Central memory CD8-positive, alpha-beta T cell (primary cell): Measurements from ENCODE around the gene LDLRAP1.

Source experiments
- ATAC-seq: fragments of 150-1000 bp; cut with Tn5 transposase; replicated peaks from 2 replicates; pipeline ENCODE4 v1.10.0; 2022; ENCODE audit warnings: mild to moderate bottlenecking, moderate FRiP score, moderate number of reproducible peaks; ENCODE audit not compliant: poor library complexity, severe bottlenecking; ENCODE audit errors: extremely low read depth
- DNase-seq, 2 donors: peaks; one replicate each; pipeline ENCODE4 v3.0.0; 2021; ENCODE audit warnings: low spot score in 2 of 2
- H3K27ac Mint-ChIP-seq: one replicate; pipeline ENCODE4 v1.8.0; 2022; ENCODE audit warnings: low read depth, mild to moderate bottlenecking, moderate library complexity, mixed read lengths
- H3K27me3 Mint-ChIP-seq: one replicate; pipeline ENCODE4 v1.8.0; 2022; ENCODE audit warnings: mixed read lengths
- H3K36me3 Mint-ChIP-seq: one replicate; pipeline ENCODE4 v1.8.0; 2022; ENCODE audit warnings: mild to moderate bottlenecking, moderate library complexity, mixed read lengths; ENCODE audit not compliant: insufficient read depth
- H3K4me1 Mint-ChIP-seq: one replicate; pipeline ENCODE4 v1.8.0; 2022; ENCODE audit warnings: mixed read lengths
- H3K4me3 Mint-ChIP-seq: one replicate; pipeline ENCODE4 v1.8.0; 2022; ENCODE audit warnings: mild to moderate bottlenecking, moderate library complexity, mixed read lengths
- H3K9me3 Mint-ChIP-seq: one replicate; pipeline ENCODE4 v1.8.0; 2022; ENCODE audit warnings: mixed read lengths

The LDLRAP1 gene

DNA sequence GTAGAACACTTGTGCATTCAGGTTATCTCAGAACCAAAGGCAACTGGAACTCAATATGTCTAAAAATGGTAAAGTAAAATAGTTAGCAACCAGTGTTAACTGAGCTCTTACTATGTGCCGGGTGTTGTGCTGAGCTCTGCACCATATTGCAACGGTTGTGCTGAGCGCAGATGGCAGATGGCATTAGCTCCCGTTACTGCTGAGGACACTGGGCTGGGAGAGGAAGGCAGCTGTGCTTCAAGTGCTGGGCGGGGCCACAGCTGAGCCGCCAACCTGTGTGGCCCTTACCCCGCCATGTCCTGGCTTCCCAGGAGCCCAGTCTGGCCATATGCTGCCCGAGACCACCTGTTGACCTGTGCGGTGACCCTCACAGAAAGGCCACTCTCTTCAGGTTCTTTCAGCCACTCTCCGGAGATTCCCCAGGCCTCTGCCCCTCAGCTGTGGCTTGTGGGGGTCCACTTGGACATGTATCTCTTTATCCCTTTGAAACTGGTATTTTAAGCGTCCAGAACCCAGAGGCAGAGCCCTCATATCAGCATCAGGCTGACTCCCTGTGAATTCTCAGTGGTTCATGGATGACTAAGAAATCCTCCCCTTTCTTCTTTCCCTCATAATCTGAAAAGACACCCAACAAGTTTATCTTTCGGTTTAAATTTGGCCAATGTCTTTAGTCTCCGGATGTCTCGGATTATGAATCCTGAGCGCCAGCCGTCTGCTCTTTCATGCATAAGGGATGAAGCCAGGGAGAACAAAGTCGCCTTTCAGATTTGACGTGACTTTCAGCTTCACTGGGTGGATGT lies 26.4 kb downstream of the LDLRAP1 start:
- Mint-ChIP-seq H3K27ac (peak overlapping the region; percentile 8), H3K4me1 (peaks cover 45% of the 10 kb centered on the region), H3K9me3 (no peaks in the 10 kb centered on the region), H3K36me3 (peaks cover 13% of the 10 kb centered on the region), H3K27me3 (no peaks in the 10 kb centered on the region), H3K4me3 (no peak overlapping the region)
- ATAC-seq (no peak), DNase-seq (no peak)

GRCh38 chr1:25570798-25571521 lies 27.6 kb downstream of the LDLRAP1 start:
- Mint-ChIP-seq H3K36me3 (peaks cover 8% of the 10 kb centered on the region), H3K4me3 (no peak overlapping the region), H3K27ac (no peak overlapping the region), H3K4me1 (peaks cover 34% of the 10 kb centered on the region), H3K27me3 (no peaks in the 10 kb centered on the region), H3K9me3 (no peaks in the 10 kb centered on the region)
- no peak for ATAC-seq
- no peak for DNase-seq

DNA sequence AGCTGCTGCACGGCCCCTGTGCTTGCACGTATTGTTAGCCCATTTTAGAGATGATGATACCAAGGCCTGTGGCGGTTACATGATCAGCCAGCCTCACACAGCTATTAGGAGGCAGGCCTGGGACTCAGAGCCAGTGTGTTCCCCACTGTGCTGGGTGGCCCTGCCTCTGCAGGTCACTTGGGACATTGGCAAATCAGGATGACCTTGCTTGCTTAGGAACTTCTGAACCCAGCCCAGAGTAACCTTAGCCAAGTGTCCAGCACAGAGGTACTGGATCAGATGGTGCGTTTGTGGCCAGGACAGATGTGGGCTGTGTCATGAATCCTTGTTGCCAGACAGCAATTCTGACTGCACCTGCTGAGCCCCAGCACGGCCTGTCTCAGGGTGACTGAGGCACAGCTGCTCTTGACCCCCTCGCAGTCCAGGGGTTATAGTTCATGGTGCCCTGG lies 28.1 kb downstream of the LDLRAP1 start:
- no peak for DNase-seq
- ATAC-seq, result no peak
- Mint-ChIP-seq H3K4me1 (peaks cover 29% of the 10 kb centered on the region), H3K36me3 (peaks cover 6% of the 10 kb centered on the region), H3K4me3 (no peak overlapping the region), H3K9me3 (no peaks in the 10 kb centered on the region), H3K27ac (no peak overlapping the region), H3K27me3 (no peaks in the 10 kb centered on the region)

DNA sequence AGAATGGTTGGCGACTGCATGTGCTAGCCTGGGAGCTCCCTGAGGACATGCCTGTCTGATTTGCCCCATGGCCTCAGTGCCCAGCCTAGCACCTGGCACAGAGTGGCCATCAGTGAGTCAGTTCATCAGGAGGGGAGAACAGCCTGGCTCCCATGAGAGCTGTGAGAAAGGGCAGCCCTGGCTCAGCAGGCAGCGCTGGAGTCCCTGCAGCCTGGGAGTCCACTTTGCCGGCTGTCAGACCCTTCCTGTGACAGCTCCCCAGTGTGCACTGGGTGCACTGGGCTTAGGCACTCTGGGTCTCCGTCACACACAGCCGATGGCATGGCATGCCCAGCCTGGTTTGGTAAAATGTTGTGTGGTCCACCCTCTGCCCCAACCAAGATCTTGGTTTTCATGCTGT lies 28.7 kb downstream of the LDLRAP1 start:
- H3K27ac Mint-ChIP-seq, result no peak overlapping the region
- no peak overlapping the region for H3K4me3 Mint-ChIP-seq
- ATAC-seq, result no peak
- peaks cover 25% of the 10 kb centered on the region for H3K4me1 Mint-ChIP-seq
- no peak for DNase-seq
- no peaks in the 10 kb centered on the region for H3K9me3 Mint-ChIP-seq
- no peaks in the 10 kb centered on the region for H3K27me3 Mint-ChIP-seq
- H3K36me3 Mint-ChIP-seq, result peaks cover 6% of the 10 kb centered on the region

GRCh38 chr1:25572708-25573590 lies 29.5 kb downstream of the LDLRAP1 start:
- peak; percentile 72 for ATAC-seq
- peak in 1 of 2 donors; percentile 28 for DNase-seq
- no peaks in the 10 kb centered on the region for H3K9me3 Mint-ChIP-seq
- no peak overlapping the region for H3K27ac Mint-ChIP-seq
- no peak overlapping the region for H3K4me3 Mint-ChIP-seq
- no peaks in the 10 kb centered on the region for H3K27me3 Mint-ChIP-seq
- peaks cover 22% of the 10 kb centered on the region for H3K4me1 Mint-ChIP-seq
- H3K36me3 Mint-ChIP-seq, result peaks cover 6% of the 10 kb centered on the region

DNA sequence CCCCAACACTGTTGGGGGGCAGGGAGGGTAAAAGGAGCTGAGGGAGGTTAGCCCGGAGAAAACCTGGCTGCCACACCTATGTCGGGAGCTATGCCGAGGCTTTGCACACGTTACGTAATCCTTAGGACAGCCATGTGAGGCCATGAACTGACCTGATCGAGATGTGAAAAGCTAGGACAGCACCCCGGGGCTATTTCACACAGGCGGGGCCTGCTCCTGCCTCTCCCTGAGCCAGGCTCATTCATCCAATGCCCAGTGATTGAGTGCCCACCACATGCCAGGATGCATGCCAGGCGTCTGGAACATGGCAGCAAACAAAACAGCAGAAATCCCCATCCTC lies 30.2 kb downstream of the LDLRAP1 start:
- H3K4me1 Mint-ChIP-seq, result peaks cover 15% of the 10 kb centered on the region
- ATAC-seq (no peak), DNase-seq (no peak)

DNA sequence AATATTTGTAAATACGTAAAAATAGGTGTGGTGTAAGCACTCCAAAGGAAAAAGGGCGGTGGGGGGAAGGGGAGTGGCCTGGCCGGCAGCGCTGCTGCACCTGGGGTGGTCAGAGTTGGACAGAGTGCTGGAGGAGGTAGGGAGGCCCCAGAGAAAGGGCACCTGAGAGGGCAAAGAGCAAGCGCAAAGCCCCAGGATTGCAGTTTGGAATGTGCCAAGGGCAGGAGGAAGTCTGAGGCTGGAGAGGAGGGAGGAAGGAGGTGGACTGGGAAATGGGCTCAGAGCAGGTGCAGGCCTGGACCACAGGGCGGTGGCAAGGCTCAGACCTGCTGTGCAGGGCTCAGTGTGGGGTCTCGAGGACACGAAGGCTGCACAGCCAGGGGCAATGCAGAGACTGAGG lies 30.6 kb downstream of the LDLRAP1 start:
- Mint-ChIP-seq H3K4me3 (no peak overlapping the region), H3K9me3 (no peaks in the 10 kb centered on the region), H3K27ac (no peak overlapping the region), H3K4me1 (peaks cover 12% of the 10 kb centered on the region), H3K27me3 (no peaks in the 10 kb centered on the region), H3K36me3 (peaks cover under 1% of the 10 kb centered on the region)
- no peak for ATAC-seq
- DNase-seq, result no peak

More for the DNA sequence above, 30.2 kb downstream of the LDLRAP1 start:
- Mint-ChIP-seq H3K4me3 (no peak overlapping the region), H3K36me3 (peaks cover 2% of the 10 kb centered on the region), H3K9me3 (no peaks in the 10 kb centered on the region), H3K27me3 (no peaks in the 10 kb centered on the region), H3K27ac (no peak overlapping the region)

GRCh38 chr1:25575191-25575590 lies 31.8 kb downstream of the LDLRAP1 start:
- H3K27ac Mint-ChIP-seq, result no peak overlapping the region
- no peak for DNase-seq

DNA sequence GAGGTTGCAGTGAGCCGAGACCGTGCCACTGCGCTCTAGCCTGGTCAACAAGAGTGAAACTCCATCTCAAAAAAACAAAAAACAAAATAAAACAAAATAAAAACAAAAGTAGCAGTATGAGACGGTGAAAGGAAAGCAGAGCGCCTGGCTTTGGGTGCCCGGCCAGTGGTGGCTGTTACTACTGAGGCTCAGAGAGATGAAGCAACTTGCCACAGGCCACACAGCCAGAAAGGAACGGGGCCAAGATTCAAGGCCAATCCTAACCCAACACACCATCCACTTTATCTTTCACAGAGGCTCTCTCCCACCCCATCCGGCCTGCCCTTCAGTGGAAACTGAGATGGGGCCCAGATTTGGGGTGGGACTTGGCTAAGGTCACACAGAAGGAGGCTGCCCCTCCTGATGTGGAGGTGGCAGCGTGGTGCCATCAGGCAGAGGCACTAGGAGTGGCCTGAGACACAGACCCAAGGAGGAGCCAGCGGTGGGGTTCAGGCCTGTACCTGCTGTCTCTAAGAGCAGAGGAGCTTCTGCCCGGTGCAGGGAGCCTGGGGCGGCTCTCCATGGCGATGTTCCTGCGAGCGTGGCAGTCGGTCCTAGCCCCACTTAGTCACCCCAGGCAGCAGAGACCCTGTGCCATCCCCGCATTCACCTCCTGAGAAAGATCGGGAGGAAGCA lies 33.2 kb downstream of the LDLRAP1 start:
- no peak for ATAC-seq
- Mint-ChIP-seq H3K27ac (no peak overlapping the region), H3K4me3 (no peak overlapping the region), H3K27me3 (peaks cover 9% of the 10 kb centered on the region), H3K36me3 (no peaks in the 10 kb centered on the region), H3K9me3 (no peaks in the 10 kb centered on the region), H3K4me1 (peaks cover 12% of the 10 kb centered on the region)
- no peak for DNase-seq

More at GRCh38 chr1:25575191-25575590, 31.8 kb downstream of the LDLRAP1 start:
- H3K27me3 Mint-ChIP-seq, result no peaks in the 10 kb centered on the region
- H3K4me1 Mint-ChIP-seq, result peaks cover 12% of the 10 kb centered on the region
- no peaks in the 10 kb centered on the region for H3K36me3 Mint-ChIP-seq
- ATAC-seq, result no peak
- H3K4me3 Mint-ChIP-seq, result no peak overlapping the region
- H3K9me3 Mint-ChIP-seq, result no peaks in the 10 kb centered on the region

- H3K27me3 Mint-ChIP-seq, result peaks cover 9% of the 10 kb centered on the region
- peaks cover 11% of the 10 kb centered on the region for H3K4me1 Mint-ChIP-seq
- H3K4me3 Mint-ChIP-seq, result no peak overlapping the region
- DNase-seq, result no peak
- H3K27ac Mint-ChIP-seq, result peak overlapping the region; percentile 62
- H3K9me3 Mint-ChIP-seq, result no peaks in the 10 kb centered on the region
- ATAC-seq, result no peak
- no peaks in the 10 kb centered on the region for H3K36me3 Mint-ChIP-seq
Measured at GRCh38 chr1:25577134-25577920, 33.9 kb downstream of the LDLRAP1 start.

GRCh38 chr1:25579292-25580252 lies 36.2 kb downstream of the LDLRAP1 start:
- H3K9me3 Mint-ChIP-seq, result no peaks in the 10 kb centered on the region
- no peaks in the 10 kb centered on the region for H3K4me1 Mint-ChIP-seq
- ATAC-seq (no peak), DNase-seq (no peak)
- peaks cover 21% of the 10 kb centered on the region for H3K27me3 Mint-ChIP-seq
- H3K36me3 Mint-ChIP-seq, result no peaks in the 10 kb centered on the region
- no peak overlapping the region for H3K4me3 Mint-ChIP-seq
- H3K27ac Mint-ChIP-seq, result no peak overlapping the region
